ENCODE results near the gene ZNF254.

DNA sequence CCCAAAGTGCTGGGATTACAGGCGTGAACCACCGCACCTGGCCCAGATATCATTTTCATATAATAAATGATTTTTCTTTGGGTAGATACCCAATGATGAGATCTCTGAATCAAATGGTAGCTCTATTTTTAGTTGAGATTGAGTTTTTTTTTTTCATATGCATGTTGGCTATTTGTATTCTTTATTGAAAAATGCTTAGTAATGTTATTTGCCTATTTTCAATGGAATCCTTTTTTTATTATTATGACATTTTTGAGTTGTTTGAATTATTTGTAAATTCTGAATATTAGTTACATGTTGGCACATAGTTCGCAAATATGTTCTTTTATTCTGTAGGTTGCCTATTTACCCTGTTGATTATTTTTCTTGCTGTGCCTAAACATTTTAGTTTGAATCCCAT, 55.8 kb downstream of the ZNF254 start:
- TF ChIP-seq, protein P1, sequence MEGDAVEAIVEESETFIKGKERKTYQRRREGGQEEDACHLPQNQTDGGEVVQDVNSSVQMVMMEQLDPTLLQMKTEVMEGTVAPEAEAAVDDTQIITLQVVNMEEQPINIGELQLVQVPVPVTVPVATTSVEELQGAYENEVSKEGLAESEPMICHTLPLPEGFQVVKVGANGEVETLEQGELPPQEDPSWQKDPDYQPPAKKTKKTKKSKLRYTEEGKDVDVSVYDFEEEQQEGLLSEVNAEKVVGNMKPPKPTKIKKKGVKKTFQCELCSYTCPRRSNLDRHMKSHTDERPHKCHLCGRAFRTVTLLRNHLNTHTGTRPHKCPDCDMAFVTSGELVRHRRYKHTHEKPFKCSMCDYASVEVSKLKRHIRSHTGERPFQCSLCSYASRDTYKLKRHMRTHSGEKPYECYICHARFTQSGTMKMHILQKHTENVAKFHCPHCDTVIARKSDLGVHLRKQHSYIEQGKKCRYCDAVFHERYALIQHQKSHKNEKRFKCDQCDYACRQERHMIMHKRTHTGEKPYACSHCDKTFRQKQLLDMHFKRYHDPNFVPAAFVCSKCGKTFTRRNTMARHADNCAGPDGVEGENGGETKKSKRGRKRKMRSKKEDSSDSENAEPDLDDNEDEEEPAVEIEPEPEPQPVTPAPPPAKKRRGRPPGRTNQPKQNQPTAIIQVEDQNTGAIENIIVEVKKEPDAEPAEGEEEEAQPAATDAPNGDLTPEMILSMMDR (IDR thresholded peaks at IDR 0.05): no peak
- TF ChIP-seq POLR2AphosphoS5 (IDR thresholded peaks at IDR 0.05; ENCODE audit: insufficient read depth in 1 of 2, low read depth in 1 of 2): no peak
- TF ChIP-seq POLR2A (IDR thresholded peaks at IDR 0.05): no peak

Measured in vagina (tissue), 2 donors.